Measurements from ENCODE around the gene NCAPD2.
"Not testable (repeated sequence)": the region's sequence is repeated elsewhere in the genome, so short reads cannot be mapped to it uniquely, and the experiment has no call there.

NCAPD2 gene

DNA sequence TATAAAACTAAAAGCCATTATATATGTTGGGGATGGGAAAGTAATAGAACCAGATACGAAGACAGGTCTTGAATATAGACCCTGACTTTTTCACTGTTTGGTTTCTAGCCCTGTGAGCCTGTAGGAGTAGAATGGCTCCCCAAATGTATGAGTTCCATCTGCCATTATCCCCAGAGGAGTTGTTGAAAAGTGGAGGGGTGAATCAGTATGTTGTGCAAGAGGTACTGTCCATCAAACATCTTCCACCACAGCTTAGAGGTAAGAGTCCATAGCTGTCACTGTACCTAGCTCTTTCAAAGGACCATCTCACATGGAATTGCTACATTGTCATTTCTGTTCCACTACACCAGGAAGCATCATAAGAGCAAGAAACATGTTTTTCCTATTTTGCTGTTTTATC lies 1.1 kb downstream of the NCAPD2 start:
- DNase-seq, result no peak

DNA sequence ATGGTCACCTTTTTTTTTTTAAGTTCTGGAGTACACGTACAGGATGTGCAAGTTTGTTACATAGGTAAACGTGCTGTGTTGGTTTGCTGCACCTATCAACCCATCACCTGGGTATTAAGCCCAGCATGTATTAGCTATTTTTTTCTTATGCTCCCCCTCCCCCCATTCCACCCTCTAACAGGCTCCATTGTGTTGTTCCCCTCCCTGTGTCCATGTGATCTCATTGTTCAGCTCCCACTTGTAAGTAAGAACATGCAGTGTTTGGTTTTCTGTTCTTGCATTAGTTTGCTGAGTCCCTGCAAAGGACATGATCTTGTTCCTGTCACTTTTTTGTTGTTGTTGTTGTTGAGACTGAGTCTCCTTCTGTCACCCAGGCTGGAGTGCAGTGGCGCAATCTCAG lies 3.4 kb downstream of the NCAPD2 start:
- DNase-seq, result not testable (repeated sequence)

DNA sequence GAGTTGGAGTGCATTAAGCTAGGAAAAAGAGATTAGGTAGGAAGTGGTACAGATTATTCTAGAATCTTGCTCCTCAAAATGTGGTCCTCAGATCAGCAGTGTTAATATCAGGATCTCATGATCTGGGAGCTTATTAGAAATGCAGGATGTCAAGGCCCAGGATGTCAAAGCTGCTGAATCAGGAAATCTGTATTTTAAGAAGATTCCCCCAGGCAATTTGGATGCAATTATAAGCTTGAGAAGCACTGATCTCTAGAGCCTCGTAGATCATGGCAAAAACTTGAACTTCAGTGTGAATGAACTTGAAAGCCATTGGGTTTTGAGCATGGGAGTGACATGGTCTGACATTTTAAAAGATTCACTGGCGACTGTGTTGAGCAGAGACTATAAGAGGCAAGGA lies 6.6 kb downstream of the NCAPD2 start:
- no peak for DNase-seq

DNA sequence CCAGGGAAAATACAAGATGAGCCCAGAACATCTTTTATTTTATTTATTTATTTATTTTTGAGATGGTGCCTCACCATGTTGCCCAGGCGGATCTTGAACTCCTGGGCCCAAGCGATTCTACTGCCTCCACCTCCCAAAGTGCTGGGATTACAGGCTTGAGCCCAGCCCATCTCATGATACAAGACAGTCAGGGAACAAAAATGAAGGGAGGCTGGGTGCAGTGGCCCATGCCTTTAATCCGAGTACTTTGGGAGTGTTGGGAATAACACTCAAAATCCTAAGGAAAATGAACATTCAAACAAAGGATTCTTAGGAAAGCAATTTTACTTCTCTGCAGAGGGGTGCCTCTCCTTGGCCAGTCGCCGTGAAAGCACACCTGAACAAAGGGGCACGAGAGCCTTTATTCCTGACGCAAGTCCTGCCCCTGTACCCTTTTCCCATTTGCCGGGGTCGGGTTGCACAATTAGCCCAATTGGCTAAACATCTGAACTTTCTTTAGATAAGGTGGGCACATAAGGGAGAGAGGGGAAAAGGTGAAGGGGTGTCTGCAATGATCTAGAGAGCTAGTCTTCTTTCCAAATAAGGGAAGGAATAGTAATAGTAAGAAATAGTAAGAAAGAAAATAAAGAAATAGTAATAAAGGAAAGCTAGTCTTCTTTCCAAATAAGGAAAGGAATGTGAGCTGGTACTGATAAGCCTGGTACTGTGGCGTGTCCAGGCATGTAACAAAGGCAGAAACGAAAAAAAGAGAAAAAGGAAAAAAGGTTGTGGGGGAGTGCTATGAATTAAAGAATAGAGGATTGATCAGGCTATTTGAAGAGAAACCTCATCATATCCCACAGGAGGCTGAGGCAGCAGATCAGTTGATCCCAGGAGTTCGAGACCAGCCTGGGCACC lies 13.4 kb downstream of the NCAPD2 start:
- no peak for DNase-seq

DNA sequence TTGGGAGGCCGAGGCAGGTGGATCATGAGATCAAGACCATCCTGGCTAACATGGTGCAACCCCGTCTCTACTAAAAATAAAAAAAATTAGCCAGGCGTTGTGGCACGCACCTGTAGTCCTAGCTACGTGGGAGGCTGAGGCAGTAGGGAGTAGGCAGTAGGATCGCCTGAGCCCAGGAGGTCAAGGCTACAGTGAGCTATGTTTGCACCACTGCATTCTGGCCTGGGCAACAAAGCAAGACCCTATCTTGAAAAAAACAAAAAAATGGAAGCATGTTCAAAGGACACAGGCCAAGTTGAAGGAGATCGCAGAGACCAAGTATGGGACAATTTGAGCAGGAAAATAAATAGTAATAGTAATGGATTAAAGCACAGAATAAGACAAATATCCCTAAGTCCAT lies 14.2 kb downstream of the NCAPD2 start:
- DNase-seq, result no peak

DNA sequence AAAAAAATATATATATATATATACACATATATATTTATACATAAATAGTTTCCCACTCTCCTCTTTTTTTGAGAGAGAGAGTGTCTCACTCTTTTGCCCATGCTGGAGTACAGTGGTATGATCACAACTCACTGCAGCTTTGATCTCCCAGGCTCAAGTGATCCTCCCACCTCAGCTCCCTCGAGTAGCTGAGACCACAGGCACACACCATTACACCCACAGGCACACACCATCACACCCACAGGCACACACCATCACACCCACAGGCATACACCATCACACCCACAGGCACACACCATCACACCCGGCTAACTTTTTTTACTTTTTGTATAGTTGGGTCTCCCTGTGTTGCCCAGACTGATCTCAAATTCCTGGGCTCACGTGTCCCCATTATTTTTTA lies 26.3 kb downstream of the NCAPD2 start:
- no peak for DNase-seq

DNA sequence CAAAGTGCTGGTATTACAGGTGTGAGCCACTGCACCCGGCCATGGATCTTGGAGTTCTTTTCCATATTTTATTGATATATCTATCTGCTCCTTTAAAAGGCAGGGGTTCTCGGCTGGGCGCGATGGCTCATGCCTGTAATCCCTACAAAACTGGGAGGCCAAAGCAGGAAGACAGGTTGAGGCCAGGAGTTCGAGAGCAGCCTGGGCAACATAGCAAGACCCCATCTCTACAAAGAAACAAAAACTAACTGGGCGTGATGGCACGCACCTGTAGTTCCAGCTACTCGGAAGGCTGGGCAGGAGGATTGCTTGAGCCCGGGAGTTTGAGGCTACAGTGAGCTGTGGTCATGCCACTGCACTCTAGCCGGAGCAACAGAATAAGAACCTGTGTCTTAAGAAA lies 28.3 kb downstream of the NCAPD2 start:
- DNase-seq, result no peak

DNA sequence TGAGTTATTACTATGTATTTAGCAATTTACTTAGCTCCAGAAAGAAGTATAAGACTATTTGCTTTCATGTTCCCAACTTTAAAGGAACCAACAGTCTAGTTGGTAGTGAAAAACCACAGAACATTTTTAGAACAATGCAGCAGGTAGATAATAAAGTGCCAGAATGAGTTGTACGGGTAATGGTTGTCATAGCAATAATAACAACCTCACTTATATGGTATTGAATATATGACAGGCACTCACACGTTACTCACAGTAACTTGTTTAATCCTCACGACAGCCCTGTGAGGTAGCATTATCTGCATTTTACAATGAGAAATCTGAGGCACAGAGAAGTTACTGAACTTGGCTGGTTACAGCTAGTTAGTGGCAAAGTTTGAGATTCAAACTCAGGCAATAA lies 29.8 kb downstream of the NCAPD2 start:
- no peak for DNase-seq

DNA sequence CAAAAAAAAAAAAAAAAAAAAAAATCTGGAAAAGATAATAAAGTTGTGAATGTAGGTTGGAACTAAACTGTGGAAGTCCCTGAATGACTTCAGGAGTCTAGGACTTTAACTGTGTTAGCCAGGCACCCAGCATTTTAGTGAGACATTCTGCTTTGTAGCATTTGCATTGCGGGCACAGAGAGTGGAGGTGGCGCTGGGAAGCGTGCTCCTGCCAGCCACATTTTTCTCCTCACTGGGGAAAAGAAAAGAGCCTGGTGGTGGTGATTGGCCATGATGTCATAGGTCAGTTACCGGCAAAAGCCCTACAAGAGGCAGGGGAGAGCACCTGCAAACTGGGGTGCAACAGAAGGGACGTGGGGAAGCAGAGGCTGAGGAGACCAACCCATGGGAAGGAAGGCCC lies 30.7 kb downstream of the NCAPD2 start:
- DNase-seq, result no peak

DNA sequence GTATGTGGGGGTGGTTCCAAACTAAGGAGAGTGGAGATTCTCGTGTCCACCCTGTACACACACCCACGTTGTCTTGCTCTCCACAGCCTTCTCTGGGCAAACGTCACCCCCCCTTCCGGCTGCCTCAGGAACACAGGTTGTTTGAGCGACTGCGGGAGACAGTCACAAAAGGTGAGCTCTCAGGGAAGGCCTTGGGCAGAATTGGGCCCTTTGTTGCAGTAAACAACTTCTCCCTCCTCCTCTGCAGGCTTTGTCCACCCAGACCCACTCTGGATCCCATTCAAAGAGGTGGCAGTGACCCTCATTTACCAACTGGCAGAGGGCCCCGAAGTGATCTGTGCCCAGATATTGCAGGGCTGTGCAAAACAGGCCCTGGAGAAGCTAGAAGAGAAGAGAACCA lies 32.3 kb downstream of the NCAPD2 start:
- DNase-seq, result no peak

DNA sequence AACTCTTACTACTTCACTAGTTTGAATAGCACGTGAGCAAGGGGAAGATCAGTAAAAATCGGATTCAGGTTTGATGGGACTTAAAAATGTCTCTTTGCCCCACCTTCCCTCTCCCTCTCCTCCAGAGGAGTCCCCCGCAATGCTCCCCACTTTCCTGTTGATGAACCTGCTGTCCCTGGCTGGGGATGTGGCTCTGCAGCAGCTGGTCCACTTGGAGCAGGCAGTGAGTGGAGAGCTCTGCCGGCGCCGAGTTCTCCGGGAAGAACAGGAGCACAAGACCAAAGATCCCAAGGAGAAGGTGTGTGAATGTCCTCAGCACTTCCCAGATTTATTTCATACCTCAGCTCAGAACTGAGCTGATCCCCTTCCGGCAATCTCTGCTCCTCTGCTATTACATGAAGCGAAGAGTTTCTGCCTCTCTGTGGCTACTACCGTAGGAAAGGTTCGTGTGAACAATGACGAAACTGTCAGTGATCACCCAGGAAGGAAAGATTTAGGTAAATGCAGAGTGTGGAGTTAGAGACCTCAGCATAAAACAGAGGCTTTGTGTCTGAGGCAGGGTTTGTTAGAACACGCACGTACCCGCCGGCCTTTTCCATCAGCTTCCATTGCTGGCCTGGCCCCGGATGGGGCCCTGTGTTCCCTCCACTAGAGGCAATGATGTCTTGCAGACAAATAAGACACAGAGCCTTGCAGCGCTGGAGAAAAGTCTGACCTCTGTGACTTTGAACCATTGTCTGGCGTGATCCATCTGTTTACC lies 33.0 kb downstream of the NCAPD2 start:
- DNase-seq, result no peak

DNA sequence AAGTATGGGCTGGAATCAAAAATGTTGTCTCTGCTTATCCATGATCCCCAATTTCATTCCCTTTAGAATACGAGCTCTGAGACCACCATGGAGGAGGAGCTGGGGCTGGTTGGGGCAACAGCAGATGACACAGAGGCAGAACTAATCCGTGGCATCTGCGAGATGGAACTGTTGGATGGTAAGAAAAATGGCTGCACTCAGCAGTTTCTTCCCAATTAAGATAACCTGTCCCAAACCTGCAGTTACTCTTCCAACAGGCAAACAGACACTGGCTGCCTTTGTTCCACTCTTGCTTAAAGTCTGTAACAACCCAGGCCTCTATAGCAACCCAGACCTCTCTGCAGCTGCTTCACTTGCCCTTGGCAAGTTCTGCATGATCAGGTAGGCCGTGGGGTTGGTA lies 33.8 kb downstream of the NCAPD2 start:
- DNase-seq, result no peak

DNA sequence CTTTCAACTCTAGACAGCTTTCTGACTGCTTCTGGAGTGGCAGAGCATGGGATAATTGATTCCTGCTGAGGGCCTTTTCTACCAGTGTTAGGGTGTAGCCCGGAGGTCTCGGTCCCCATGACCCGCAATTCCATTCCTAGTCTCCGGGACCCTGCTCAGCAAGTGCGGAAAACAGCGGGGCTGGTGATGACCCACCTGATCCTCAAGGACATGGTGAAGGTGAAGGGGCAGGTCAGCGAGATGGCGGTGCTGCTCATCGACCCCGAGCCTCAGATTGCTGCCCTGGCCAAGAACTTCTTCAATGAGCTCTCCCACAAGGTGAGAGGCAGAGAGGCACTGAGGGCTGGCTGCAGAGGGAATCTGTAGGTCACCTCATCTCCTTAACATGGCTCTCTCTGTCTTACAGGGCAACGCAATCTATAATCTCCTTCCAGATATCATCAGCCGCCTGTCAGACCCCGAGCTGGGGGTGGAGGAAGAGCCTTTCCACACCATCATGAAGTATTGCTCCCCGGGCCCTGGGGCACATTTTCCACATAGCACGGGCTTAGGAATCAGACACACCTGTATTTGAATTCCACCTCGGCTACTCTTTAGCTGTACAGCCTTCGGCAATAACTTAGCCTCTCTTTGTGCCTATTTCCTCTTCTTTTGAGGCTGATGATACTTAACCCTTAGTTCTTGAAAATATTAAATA lies 34.8 kb downstream of the NCAPD2 start:
- no peak for DNase-seq

DNA sequence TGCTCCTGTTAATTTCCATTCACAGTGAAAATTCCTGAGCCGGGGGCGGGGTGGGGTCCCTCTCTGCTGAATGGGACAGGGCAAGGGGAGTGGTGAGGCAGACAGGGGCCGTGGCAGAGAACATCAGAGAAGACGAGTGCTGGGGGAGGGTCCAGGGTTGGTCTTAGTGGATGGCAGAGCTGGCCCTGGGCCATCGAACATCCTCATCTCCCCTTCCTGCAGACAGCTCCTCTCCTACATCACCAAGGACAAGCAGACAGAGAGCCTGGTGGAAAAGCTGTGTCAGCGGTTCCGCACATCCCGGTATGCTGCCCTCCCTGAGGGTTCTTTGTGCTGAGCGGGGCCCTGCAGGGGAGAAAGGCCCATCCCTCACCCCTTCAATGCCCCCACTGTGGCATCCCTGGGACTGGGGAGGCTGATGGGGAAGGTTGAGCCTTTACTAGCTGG lies 35.4 kb downstream of the NCAPD2 start:
- DNase-seq, result no peak

DNA sequence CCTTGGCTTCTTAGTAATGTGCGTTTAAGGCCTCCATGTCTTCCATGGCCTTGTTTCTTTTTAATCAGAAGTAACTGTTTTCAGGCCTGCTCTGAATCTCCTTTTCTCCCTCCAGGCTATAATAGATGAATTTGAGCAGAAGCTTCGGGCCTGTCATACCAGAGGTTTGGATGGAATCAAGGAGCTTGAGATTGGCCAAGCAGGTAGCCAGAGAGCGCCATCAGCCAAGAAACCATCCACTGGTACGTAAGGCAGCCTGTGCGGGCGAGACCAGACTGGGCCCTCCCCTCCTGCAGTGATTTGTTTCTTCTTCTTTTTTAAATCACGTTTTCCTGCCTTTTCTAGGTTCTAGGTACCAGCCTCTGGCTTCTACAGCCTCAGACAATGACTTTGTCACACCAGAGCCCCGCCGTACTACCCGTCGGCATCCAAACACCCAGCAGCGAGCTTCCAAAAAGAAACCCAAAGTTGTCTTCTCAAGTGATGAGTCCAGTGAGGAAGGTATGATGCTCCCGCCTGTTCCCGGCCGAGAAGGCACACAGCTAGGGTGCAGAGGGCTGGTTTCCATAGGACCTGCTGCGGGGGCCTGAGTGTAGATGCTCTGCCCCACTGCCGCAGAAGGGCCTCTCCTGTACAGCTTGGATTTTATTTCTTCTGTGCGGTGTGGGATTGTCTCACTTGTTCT lies 36.8 kb downstream of the NCAPD2 start:
- DNase-seq, result no peak

DNA sequence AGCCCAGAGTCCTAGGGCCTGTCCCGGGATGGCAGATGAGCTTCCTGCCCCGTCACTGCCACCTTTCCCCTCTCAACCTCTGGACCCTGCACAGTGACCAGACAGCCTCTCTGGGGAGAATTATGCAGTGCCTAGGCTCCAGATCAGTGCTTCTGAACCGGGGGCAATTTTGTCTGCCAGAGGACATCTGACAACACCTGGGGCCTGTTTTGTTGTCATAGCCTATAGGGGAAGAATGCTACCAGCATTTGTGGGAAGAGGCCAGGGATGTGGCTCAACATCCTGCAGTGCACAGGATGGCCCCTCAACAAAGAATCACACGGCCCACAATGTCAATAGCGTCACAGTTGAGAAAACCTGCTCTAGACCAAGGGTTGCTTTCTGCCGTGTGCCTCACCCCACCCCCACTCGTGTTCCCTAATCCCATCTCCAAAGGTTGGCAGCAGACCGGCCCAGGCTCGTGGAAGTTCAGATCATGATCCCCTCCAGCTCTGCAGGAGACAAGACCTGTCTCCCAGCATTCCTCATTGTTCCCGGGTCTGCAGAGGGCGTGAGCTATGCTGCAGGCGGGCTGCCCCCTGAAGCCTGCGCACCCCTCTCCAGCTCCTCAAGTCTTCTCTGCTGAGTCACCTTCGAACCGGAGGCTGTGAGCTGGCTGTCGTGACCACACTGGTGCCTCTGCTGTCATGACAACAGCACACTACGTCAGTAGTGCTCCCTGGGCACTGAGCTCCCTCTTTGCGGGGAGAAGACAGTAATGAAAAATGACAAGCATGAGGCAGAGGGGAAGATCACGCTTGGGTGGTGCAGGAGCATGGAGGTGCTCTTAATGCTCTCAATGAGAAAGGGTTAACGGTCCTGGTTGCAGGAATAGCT lies 38.4 kb downstream of the NCAPD2 start:
- DNase-seq, result no peak

DNA sequence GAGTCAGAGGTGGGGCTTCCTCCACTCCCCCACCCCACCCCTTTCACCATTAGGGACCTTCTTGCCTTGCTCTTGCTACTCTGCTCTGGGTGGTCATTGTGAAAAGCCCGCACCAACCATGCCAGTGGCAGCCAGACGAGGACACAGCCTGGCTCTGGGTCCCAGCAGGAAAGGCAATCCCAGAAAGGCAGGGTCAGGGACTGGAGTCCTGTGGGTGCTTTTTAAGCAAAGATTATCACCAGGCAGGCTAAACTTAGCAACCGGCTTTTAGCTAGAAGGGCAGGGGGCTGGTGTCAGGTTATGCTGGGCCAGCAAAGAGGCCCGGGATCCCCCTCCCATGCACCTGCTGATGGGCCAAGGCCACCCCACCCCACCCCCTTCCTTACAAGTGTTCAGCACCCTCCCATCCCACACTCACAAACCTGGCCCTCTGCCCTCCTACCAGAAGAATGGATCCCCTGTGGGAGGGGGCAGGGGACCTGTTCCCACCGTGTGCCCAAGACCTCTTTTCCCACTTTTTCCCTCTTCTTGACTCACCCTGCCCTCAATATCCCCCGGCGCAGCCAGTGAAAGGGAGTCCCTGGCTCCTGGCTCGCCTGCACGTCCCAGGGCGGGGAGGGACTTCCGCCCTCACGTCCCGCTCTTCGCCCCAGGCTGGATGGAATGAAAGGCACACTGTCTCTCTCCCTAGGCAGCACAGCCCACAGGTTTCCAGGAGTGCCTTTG lies 39.2 kb downstream of the NCAPD2 start:
- DNase-seq, result no peak

DNA sequence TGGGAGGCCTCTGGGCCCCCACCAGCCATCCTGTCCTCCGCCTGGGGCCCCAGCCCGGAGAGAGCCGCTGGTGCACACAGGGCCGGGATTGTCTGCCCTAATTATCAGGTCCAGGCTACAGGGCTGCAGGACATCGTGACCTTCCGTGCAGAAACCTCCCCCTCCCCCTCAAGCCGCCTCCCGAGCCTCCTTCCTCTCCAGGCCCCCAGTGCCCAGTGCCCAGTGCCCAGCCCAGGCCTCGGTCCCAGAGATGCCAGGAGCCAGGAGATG lies 39.7 kb downstream of the NCAPD2 start:
- no peak for DNase-seq

DNA sequence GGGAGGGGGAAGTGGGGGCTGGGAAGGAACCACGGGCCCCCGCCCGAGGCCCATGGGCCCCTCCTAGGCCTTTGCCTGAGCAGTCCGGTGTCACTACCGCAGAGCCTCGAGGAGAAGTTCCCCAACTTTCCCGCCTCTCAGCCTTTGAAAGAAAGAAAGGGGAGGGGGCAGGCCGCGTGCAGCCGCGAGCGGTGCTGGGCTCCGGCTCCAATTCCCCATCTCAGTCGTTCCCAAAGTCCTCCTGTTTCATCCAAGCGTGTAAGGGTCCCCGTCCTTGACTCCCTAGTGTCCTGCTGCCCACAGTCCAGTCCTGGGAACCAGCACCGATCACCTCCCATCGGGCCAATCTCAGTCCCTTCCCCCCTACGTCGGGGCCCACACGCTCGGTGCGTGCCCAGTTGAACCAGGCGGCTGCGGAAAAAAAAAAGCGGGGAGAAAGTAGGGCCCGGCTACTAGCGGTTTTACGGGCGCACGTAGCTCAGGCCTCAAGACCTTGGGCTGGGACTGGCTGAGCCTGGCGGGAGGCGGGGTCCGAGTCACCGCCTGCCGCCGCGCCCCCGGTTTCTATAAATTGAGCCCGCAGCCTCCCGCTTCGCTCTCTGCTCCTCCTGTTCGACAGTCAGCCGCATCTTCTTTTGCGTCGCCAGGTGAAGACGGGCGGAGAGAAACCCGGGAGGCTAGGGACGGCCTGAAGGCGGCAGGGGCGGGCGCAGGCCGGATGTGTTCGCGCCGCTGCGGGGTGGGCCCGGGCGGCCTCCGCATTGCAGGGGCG lies 40.2 kb downstream of the NCAPD2 start, which contains the start of gene GAPDH:
GAPDH (plus strand) TSS at position 595 of the 772 bp plus-strand sequence. CDS start 316 bp downstream, outside the sequence.
- DNase-seq, result peak; percentile 97

DNA sequence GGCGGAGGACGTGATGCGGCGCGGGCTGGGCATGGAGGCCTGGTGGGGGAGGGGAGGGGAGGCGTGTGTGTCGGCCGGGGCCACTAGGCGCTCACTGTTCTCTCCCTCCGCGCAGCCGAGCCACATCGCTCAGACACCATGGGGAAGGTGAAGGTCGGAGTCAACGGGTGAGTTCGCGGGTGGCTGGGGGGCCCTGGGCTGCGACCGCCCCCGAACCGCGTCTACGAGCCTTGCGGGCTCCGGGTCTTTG lies 40.7 kb downstream of the NCAPD2 start:
- DNase-seq, result no peak

All from NCI-H1417 treated with DMSO at 0.1 percent for 48 hours (cell line).